Fibroblast of pulmonary artery (primary cell): ENCODE data around the gene P2RY6.
"Not testable (repeated sequence)": the region's sequence is repeated elsewhere in the genome, so short reads cannot be mapped to it uniquely, and the experiment has no call there.

Experiments used
- DNase-seq: peaks from one replicate; pipeline ENCODE4 v3.0.0-alpha.2; 2010; ENCODE audit warnings: low read depth
- H3K4me3 ChIP-seq: replicated peaks from 2 replicates; pipeline ENCODE4 v1.5.1; 2011; ENCODE audit warnings: low read depth, mild to moderate bottlenecking, control low read depth, low read length, moderate library complexity
- TF ChIP-seq, protein P1 (sequence below): IDR thresholded peaks from 2 replicates; pipeline ENCODE4 v1.5.1; 2011; ENCODE audit warnings: mild to moderate bottlenecking, control low read depth, low read length, inconsistent platforms; ENCODE audit errors: missing control alignments

The P2RY6 gene

DNA sequence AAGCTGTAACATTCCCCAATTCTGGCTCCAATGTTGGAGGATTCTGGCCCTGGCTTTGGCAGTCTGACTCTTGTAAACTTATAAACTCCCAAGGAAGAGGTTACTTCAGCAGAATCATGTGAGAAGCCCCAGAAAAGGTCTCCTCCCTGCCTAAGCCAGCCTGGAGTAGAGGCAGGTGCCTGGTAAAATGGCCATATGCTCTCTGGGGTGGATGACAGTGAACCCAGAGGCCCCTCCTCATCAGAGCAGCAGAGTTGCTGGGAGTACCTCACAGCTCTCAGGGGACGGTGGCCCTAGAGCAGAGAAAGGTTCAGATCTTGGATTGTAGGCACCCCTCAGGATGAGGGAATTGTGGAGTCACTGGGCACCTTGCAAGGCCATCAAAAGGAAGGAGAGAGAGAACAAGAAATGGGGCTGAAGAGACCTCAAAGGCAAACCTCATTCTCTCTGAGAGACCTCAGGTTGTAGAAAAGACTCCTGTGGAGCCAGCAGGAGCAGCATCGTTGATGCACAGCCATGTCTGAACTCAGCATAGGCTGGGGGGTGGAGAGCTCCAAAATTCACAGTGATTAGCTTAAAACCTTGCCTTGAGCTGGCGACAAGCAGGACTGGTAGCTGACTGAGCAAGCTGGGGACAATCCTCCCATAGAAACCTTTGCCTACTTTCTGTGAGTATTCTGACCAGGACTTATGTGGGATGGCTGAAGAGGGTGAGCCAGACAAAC lies 4.9 kb upstream of the P2RY6 start:
- no peak overlapping the region for H3K4me3 ChIP-seq
- DNase-seq: no peak
- TF ChIP-seq, protein P1, sequence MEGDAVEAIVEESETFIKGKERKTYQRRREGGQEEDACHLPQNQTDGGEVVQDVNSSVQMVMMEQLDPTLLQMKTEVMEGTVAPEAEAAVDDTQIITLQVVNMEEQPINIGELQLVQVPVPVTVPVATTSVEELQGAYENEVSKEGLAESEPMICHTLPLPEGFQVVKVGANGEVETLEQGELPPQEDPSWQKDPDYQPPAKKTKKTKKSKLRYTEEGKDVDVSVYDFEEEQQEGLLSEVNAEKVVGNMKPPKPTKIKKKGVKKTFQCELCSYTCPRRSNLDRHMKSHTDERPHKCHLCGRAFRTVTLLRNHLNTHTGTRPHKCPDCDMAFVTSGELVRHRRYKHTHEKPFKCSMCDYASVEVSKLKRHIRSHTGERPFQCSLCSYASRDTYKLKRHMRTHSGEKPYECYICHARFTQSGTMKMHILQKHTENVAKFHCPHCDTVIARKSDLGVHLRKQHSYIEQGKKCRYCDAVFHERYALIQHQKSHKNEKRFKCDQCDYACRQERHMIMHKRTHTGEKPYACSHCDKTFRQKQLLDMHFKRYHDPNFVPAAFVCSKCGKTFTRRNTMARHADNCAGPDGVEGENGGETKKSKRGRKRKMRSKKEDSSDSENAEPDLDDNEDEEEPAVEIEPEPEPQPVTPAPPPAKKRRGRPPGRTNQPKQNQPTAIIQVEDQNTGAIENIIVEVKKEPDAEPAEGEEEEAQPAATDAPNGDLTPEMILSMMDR: no peak

DNA sequence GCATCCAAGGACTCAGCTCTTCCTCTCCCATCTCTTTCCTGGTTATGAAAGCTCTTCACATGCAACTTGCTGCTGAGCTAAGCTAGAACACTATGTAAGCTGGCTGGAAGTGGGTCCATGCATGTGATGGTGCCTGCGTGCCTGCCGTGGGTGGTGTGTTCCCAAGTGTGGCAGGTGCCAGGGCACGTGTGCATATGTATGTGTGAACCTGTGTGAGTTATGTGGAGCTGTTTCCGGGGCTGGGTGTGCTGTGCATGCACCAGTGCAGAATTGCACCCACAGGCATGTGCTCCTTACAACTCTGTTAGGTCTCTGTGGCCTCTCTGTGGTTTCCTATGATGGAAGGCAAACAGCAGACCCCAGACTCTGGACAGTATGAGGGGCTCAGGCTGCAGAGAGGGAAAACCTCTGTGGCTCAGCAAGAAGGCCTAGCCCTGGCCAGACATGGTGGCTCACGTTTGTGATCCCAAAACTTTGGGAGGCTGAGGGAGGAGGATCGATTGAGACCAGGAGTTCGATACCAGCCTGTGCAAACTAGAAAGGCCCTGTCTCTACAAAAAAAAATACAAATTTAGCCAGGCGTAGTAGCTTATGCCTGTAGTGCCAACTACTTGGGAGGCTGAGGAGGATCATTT lies 4.1 kb upstream of the P2RY6 start:
- TF ChIP-seq, protein P1: no peak
- H3K4me3 ChIP-seq: no peak overlapping the region
- DNase-seq: no peak

DNA sequence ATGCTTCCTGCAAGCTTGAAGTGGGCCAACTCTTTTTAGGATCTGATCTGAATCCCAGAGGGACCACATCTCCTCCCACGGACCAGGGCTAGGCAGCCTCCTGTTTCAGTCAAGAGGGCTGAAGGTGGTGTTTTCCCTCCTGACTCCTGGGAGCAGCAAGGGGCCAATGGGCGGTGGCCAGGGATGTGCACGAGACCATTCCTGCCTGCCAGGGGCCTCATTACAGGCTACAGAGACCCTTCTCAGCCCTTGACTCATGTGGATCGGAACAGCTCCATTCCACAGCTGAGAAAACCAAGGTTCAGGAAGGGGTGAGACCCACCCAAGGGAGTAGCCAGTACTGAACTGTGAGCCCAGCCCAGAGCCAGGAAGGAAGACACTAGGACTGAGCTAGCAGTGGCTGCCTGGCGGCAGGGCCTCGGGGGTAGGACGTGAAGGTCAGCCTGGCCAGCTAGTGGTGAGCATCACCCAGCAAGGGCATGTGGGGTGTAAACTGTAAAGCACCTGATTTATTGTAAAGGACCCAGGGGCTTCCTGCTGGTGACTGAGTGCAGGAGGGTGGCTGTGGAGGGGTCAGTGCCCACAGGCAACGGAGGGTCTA lies 3.4 kb upstream of the P2RY6 start:
- TF ChIP-seq, protein P1: no peak
- no peak overlapping the region for H3K4me3 ChIP-seq
- DNase-seq: no peak

DNA sequence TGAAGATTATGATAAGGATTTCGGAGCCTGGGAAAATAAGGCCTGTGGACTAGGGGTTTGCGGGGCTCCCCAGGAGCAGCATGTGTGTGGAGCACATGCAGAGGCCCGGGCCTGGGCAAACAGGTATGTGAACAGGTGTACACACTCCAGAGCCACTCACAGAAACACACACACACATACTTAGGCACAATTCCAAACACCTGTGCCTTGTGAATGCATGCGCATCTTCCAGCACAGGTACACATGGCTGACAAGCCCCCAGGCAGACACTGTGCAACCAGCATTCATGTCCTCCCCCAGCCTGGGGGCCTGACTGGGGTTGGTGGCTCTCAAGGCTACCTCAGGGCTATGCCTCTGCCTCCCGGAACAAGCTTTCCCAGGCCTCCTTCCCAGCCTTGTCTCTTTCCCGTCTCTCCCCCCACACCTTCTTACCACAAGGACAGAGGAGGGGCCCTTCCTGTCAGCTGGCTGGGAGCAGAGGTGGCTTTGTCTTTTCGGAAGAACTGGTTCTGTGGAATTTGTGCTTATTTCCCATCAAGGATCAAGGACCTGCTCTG lies 2.6 kb upstream of the P2RY6 start:
- TF ChIP-seq, protein P1: no peak
- no peak for DNase-seq
- no peak overlapping the region for H3K4me3 ChIP-seq

DNA sequence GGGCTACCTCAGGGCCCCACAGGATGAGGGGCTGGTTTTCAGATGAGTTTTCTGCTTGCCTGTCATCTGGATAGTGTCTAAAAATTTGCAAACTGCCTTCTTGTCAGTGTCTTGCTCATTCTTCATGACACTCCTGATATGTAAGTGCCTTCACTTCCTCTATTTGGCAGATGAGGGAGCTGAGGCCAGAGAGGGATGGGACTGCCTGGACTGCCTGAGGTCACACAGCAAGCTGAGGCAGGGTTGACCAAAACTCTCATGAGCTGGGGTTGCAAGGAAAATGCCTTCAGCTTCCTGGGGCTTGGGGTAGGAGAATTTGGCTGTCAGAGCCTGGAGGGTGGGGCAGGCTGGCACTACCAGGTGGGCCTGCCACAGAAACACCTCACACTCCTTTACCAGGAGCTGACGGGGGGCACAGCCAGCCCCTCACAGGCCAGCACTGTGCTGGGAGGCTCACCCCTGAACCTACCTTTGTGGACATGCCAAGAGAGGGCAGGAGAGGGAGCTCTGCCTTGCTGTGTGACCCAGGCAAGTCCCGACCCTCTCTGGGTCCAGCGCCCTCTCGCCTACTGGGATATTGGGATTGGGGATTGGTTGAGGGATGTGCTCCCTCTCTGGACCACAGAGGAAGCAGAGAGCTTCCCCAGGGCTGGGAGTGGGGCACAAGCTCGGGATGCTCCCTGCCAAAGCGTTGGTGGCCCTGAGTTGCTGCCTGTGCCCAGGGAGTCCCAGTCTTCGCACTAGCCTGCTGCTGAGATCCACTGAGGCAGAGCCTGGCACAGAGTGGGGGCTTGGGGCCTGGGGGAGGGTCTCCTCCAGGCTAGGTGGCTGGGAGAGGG lies 1.9 kb upstream of the P2RY6 start:
- H3K4me3 ChIP-seq: no peak overlapping the region
- no peak for DNase-seq
- TF ChIP-seq, protein P1: no peak

DNA sequence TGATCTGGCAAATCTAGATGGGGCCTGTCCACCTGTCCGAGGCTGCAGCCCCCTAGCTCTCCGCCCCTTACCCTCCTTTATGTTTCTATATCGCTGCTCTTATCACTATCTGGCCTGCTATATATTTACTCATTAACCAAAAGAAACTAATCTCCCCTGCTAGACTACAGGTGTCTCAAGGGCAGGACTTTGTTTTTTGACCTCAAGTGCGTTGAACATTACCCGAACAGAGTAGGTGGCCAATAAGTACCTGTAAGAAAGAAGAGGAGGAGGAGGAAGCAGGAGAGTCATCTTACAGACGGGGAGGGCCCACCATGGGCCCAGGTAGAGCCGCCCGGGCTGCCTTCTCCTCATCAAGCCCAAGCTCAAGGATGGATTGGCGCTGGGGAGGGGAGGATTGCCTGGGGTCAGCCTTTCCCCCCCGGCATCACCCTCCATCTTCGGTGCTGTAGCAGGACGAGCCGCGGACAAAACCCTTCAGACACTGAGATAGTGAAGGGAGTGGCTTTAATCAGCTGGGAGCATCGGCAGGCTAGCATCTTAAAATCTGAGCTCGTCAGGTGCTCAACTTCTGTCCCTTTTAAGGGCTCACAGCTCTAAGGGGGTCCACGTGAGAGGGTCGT lies 1.2 kb upstream of the P2RY6 start:
- DNase-seq: no peak
- TF ChIP-seq, protein P1: no peak
- H3K4me3 ChIP-seq: no peak overlapping the region

DNA sequence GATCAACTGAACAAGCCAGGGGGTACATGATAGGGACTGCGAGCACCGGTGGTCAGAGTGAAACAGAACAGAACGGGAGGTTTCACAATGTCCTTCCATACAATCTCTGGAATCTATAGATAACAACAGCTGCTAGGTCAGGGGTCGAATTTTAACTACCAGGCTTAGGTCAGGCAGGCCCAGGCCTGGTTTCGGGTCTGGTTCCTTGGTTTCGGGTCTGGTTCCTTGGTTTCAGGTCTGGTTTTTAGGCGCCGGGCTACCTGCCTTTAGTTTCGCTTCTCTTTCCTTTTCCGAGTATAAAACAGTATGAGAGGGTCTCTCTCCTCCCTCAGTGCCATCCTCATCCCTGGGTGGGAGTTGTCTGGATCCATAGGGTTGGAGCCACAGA lies 666 bp upstream of the P2RY6 start:
- not testable (repeated sequence) for H3K4me3 ChIP-seq, DNase-seq
